Measurements from ENCODE around the gene GNAQ.
"Not testable (repeated sequence)": the region's sequence is repeated elsewhere in the genome, so short reads cannot be mapped to it uniquely, and the experiment has no call there.

Gene GNAQ

GRCh38 chr9:77903666-77904285, 127.8 kb downstream of the GNAQ start:
- peak in 1 of 2 experiments; percentile 22 for DNase-seq (ENCODE audit: low read depth in 2 of 2)

- no peak for DNase-seq (ENCODE audit: low read depth in 2 of 2)
These were observed 129.8 kb downstream of the GNAQ start for GRCh38 chr9:77901771-77902170.

DNA sequence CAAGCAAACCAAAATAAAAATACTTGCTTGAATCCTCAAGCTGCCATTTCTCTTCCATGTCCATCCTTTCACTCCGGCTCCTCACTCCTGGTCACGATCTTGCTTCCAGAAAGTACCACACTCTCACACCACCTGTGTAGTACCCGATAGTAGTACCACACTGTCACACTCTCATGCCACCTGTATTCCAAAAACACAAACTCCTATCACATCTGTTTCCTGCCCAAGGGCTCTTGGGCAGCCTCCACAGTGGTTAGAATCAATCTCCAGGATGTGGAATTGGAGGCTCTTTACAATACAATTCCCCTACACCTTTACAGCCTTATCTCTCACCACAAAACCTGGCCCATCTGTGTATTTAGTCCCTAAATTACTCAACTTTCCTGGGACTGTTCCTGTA, 130.6 kb downstream of the GNAQ start:
- DNase-seq (ENCODE audit: low read depth in 2 of 2), result no peak

GRCh38 chr9:77899679-77900354, 131.8 kb downstream of the GNAQ start:
- DNase-seq (ENCODE audit: low read depth in 2 of 2), result peak; percentile 67 to 68

GRCh38 chr9:77898864-77899263, 132.7 kb downstream of the GNAQ start:
- DNase-seq (ENCODE audit: low read depth in 2 of 2), result no peak

DNA sequence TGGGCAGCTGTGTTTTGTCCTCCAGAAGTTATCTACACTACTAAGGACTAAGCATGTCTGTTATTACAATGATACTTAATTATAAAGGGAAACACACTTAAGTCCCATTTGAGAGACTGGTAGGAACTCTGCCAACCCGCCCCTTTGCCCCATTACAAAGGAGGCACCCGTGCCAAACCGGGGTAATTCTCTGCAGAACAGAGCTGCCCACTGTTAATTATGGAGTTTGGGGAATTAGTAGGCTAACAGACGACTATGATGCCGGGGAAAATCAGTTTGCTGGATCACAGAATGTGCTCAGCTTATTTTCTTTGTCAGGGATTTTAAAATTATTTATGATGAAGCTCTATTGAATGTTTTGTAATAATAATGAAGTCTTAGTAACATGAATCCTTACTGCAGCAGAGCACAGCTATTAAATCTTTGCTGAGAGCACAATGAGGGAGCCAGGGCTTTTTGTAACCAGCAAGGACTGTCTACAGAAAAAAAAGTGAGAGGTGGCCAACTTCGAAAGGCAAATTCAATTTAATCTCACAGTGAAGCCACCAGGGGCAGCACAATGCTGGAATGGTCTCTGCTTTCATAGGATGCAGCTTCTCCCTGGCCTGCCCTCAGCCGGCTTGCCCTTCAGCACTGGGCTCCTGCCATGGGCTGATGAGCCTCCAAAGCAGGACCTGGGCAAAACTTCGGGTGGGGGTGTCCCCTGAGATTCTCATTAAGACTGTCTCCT, 134.5 kb downstream of the GNAQ start:
- no peak for DNase-seq (ENCODE audit: low read depth in 2 of 2)

- DNase-seq (ENCODE audit: low read depth in 2 of 2), result no peak
These were observed 135.2 kb downstream of the GNAQ start for GRCh38 chr9:77896269-77896937.

GRCh38 chr9:77893706-77894105, 137.9 kb downstream of the GNAQ start:
- no peak for DNase-seq (ENCODE audit: low read depth in 2 of 2)

DNA sequence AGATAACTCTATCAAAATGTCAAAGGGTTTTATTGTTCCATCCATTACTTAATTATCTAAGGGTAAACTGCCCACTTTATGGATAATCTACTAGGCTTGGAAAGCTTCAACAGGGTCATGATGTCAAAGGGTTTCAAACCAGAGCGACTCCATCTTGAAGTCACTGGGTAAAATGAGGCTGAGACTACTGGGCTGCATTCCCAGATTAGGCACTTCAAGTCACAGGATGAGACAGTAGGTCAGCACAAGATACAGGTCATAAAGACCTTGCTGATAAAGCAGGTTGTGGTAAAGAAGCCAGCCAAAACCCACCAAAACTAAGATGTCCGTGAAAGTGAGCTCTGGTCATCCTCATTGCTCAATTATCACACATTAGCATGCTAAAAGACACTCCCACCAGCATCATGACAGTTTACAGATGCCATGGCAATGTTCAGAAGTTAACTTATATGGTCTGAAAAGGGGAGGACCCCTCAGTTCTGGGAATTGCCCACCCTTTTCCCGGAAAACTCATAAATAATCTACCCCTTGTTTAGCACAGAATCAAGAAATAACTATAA, 138.6 kb downstream of the GNAQ start:
- DNase-seq (ENCODE audit: low read depth in 2 of 2), result no peak

DNA sequence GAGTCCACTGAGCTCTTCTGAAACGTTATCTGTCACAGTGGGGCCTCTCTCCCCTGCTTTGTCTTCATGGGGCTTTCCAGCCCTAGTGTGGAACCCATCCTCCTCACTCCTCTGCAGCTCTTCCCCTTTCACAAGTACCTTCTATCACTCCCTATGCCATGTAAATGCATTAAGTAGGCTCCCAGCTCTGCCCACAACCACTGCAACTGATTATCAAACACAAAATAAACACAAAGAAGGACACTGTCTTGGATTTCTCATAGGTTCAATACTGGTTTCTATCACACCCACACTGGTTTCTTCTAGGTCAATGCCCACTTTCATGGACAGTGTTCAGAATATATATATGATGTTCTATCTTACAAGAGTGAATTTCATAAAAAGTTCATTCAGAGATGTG, 139.4 kb downstream of the GNAQ start:
- DNase-seq (ENCODE audit: low read depth in 2 of 2), result no peak

DNA sequence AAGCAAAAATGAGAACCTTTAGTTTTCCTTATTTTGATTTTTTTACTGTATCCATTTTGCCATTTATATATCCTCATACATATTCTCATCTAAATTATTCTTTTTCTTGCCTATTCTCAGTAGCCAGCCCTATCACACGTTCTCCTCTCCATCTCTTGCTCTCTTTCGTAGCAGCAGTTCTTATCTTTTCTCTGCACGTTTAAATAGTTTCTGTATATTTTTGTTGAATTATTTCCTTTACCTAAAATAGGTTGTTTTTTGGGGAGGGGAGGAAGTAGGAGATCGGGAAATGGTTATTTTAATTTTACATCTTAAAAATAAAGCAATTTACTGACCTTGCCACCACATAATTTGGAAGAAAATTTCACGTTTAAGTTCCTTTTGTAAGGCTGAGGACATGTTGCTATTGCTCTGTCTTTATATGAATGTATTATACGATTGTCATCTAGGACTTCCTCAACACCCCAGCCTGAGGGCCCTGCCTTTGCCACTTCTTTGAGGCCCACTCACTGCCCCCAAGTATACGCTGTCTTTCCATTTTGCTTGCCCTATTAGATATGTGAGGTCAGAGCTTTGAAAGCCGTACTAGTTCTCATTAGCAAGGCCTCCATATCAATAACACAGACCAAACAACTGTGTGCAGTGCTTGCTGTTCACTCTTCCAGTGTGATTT, 140.3 kb downstream of the GNAQ start:
- DNase-seq (ENCODE audit: low read depth in 2 of 2), result no peak

GRCh38 chr9:77887662-77888061, 143.9 kb downstream of the GNAQ start:
- no peak for DNase-seq (ENCODE audit: low read depth in 2 of 2)

GRCh38 chr9:77885104-77885672, 146.4 kb downstream of the GNAQ start:
- no peak for DNase-seq (ENCODE audit: low read depth in 2 of 2)

GRCh38 chr9:77883846-77884771, 147.5 kb downstream of the GNAQ start:
- DNase-seq (ENCODE audit: low read depth in 2 of 2), result peak in 1 of 2 experiments; percentile 15

DNA sequence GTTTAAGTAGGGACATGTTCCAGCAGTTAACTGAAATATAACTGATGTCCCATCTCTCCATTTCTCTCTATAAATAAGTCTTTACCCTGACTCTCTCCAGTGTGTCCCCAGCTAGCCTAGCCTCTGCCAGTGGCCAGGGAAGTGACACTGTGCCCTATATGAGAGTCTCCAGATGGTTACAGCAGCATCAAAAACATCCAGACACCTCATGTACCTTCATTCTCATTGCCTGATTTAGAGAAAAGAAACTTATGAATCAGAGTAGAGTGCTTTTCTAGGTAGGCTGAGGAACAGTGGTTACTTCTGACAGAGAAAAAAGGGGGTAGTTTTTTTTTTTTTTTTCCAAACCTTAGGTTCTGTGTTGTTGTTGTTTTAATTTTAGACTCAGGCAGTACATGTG, 148.5 kb downstream of the GNAQ start:
- DNase-seq (ENCODE audit: low read depth in 2 of 2), result no peak

DNA sequence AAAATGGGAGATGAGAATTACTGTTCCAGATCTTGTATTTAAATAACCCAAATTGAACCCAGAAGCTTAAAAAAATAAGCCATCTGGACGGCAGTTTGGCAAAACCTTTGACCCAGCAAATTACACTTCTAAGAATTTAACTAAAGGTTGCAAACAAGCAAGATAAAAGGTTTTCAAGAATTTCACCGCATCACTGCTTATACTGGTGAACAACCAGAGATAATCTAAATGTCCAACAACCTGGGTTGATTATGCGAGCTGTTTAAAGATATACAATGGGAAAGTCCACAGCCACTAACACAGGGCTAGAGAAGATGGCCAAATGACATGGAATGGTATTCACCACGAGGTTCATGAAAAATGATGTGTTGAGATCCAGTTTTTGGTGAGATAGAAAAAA, 149.3 kb downstream of the GNAQ start:
- no peak for DNase-seq (ENCODE audit: low read depth in 2 of 2)

DNA sequence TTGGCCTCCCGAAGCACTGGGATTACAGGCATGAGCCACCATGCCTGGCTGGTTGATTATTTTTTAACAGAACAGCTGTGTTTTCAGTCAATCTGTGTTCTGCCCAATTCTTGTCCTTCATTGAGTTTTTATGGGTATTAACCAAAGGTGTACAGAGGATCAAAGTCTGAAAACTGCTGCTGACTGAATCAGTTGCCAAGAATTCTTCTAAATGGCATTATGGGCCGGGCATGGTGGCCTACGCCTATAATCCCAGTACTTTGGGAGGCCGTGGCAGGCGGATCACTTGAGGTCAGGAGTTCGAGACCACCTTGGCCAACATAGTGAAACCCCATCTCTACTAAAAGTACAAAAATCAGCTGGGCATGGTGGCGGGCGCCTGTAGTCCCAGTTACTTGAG, 150.0 kb downstream of the GNAQ start:
- DNase-seq (ENCODE audit: low read depth in 2 of 2), result not testable (repeated sequence)

- DNase-seq (ENCODE audit: low read depth in 2 of 2), result no peak
These were observed 150.5 kb downstream of the GNAQ start for GRCh38 chr9:77881111-77881510.

DNA sequence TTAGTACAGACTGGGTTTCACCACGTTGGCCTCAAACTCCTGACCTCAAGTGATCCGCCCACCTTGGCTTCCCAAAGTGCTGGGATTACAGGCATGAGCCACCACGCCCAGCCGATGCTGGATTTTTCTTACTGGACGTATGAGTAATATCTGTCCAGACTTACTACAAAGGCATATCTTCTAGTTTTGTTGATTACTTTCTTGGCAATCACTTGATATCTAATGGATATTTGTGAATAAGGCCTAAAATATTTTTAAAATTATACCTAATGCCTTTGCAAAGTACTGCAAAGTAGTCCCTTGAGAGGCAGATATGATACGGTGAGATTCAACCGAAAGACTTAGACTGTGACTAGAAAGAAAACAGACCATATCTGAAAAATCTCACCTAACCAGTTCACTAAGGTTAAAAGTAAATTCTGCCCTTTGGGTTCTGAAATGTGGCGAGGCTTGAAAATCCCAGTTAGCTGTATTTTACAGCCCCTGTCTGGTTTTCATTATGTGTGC, 152.1 kb downstream of the GNAQ start:
- peak in 1 of 2 experiments; percentile 38 for DNase-seq (ENCODE audit: low read depth in 2 of 2)

DNA sequence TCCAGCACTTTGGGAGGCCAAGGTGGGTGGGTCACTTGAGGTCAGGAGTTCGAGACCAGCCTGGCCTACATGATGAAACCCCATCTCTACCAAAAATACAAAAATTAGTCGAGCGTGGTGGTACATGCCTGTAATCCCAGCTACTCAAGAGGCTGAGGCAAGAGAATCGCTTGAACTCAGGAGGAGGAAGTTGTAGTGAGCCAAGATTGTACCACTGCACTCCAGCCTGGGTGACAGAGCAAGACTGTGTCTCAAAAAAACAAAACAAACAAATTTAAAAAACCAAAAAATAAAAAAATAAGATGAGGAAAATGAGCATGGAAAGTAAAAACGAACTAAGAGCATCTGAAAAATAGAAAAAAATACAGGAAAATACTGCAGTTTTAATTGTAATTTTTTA, 152.8 kb downstream of the GNAQ start:
- not testable (repeated sequence) for DNase-seq (ENCODE audit: low read depth in 2 of 2)

Data from fibroblast of skin of left biceps (primary cell).